PFSK-1 (cell line): ENCODE measurements around the gene JPH2.

Source experiments
- POLR2AphosphoS5 ChIP-seq: IDR thresholded peaks from 2 replicates; pipeline ENCODE4 v1.6.1; 2012; ENCODE audit warnings: low read depth, mild to moderate bottlenecking, control low read depth, low read length, moderate library complexity
- TAF1 ChIP-seq: IDR thresholded peaks from 2 replicates; pipeline ENCODE4 v1.6.1; 2012; ENCODE audit warnings: low read length, control low read depth, borderline replicate concordance; ENCODE audit not compliant: insufficient read depth
- TF ChIP-seq, protein P1 (sequence below), 2 experiments: IDR thresholded peaks; 2 replicates each; pipeline versions ENCODE4 v1.6.1 to v1.8.0; 2011 to 2012; ENCODE audit warnings: low read depth in 2 of 2, low read length in 2 of 2, control low read depth in 1 of 2, inconsistent platforms in 1 of 2, mild to moderate bottlenecking in 1 of 2, moderate library complexity in 1 of 2; ENCODE audit not compliant: insufficient read depth in 1 of 2

DNA sequence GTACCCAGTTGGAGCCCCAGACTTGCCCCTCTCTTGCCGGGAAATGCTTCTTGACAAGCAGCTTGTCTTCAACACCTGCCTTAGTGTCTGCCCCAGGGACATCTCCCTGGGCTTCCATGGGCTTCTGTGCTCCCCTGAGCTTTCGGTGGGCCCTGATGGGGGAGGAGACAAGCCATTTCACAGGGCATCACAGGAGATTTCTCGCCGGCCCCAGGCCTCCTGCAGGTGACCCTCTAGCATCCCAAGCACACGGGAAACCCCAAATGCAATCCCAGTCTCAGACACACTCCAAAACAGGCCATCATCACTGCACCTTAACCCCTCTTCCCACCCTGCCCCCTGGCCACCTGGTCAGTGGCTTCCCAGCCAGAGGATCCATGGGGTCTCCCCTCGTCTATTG is 74.5 kb downstream of the JPH2 start:
- TF ChIP-seq, protein P1, sequence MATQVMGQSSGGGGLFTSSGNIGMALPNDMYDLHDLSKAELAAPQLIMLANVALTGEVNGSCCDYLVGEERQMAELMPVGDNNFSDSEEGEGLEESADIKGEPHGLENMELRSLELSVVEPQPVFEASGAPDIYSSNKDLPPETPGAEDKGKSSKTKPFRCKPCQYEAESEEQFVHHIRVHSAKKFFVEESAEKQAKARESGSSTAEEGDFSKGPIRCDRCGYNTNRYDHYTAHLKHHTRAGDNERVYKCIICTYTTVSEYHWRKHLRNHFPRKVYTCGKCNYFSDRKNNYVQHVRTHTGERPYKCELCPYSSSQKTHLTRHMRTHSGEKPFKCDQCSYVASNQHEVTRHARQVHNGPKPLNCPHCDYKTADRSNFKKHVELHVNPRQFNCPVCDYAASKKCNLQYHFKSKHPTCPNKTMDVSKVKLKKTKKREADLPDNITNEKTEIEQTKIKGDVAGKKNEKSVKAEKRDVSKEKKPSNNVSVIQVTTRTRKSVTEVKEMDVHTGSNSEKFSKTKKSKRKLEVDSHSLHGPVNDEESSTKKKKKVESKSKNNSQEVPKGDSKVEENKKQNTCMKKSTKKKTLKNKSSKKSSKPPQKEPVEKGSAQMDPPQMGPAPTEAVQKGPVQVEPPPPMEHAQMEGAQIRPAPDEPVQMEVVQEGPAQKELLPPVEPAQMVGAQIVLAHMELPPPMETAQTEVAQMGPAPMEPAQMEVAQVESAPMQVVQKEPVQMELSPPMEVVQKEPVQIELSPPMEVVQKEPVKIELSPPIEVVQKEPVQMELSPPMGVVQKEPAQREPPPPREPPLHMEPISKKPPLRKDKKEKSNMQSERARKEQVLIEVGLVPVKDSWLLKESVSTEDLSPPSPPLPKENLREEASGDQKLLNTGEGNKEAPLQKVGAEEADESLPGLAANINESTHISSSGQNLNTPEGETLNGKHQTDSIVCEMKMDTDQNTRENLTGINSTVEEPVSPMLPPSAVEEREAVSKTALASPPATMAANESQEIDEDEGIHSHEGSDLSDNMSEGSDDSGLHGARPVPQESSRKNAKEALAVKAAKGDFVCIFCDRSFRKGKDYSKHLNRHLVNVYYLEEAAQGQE (IDR thresholded peaks at IDR 0.05; ENCODE audit: insufficient read depth in 1 of 2, low read depth in 2 of 2, low read length in 2 of 2), result no peak
- no peak for TF ChIP-seq POLR2AphosphoS5
- no peak for TF ChIP-seq TAF1
